PC-3 (cell line): ENCODE measurements around the gene ABHD6.

ENCODE experiments used
- CTCF ChIP-seq: fragments of 300-600 bp; sonication (generic); conservative IDR thresholded peaks from 2 replicates; pipeline ENCODE4 v1.5.1; 2017; ENCODE audit warnings: antibody characterized with exemption, low read depth, mild to moderate bottlenecking, low read length
- EZH2 ChIP-seq: fragments of 300-600 bp; sonication (generic); IDR thresholded peaks from one replicate; pipeline ENCODE4 v1.6.1; 2017; ENCODE audit warnings: antibody characterized with exemption, mild to moderate bottlenecking, low read length; ENCODE audit not compliant: unreplicated experiment
- EZH2phosphoT487 ChIP-seq: fragments of 300-600 bp; sonication (generic); IDR thresholded peaks from 2 replicates; pipeline ENCODE4 v1.6.1; 2018; ENCODE audit warnings: mild to moderate bottlenecking, antibody characterized with exemption, low read length, borderline replicate concordance

DNA sequence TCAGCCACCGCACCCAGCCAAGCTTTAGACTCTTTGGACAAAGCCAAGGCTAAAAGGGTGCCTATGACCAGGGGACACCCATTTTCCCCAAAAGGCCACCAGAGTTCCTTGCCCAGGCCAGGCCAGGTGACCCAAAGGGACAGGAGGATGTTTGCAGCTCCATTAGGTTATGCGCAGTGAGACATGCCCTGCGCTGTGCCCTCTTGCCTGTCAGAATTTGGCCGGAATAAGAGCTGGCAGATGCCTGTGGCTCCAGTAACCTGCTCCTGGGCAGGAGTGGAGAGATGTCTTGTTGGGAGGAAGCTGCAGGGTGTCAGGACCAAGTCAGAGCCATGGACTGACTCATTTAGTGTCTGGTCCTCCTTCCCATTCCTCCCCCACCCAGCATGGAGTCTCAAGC, 47.3 kb upstream of the ABHD6 start:
- TF ChIP-seq CTCF, result no peak
- TF ChIP-seq EZH2, result no peak
- TF ChIP-seq EZH2phosphoT487, result no peak
